GM19395 (cell line): ENCODE measurements around the gene MRGPRG.

Experiments used
- ATAC-seq: cut with Tn5 transposase; IDR thresholded peaks from one replicate; pipeline ENCODE4 v1.9.1; 2021; ENCODE audit warnings: mild to moderate bottlenecking, moderate library complexity; ENCODE audit not compliant: unreplicated experiment

Gene MRGPRG

DNA sequence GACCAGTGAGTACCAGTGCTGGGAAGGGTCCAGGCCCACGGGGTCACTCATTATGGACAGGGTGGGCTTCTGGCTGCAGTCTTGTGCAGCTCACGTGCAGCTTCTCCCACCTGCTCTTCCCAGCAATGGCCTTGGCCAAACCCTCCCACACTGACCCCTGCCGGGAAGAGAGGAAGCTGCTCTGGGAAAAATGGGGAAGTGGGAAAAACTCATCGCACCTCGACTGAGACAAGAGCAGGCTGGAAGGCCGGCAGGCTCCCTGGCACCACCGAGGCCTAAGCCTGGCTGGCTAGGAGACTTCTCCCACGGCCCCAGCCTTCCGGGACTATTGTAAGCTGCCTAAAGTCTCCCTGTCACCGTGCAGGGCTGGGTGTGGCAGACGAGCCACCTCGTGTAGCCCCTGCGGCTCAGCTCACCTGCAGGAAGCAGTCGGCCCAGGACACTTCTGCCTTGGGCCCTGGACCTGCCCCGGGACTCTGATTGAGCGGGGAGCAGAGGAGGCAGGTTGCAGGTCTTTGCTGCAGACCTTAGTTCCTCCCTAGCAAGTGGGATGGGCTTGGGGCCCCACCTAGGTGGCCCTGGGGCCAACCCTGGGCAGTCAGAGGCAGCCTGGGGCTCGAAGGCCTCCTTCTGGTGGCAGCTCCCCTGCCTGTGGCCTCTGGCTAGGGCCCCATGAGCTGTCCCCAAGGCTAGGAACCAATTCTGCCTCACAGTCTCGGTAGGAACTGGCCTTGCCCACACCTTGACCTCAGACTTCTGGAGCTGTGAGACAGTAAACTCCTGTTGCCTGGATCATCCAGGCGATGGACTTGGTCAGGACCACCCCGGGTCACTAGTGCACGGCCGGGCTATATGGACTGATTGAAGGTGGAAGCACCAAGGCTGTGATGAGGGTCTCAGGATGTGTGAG is 23.1 kb downstream of the MRGPRG start:
- ATAC-seq, result no peak

DNA sequence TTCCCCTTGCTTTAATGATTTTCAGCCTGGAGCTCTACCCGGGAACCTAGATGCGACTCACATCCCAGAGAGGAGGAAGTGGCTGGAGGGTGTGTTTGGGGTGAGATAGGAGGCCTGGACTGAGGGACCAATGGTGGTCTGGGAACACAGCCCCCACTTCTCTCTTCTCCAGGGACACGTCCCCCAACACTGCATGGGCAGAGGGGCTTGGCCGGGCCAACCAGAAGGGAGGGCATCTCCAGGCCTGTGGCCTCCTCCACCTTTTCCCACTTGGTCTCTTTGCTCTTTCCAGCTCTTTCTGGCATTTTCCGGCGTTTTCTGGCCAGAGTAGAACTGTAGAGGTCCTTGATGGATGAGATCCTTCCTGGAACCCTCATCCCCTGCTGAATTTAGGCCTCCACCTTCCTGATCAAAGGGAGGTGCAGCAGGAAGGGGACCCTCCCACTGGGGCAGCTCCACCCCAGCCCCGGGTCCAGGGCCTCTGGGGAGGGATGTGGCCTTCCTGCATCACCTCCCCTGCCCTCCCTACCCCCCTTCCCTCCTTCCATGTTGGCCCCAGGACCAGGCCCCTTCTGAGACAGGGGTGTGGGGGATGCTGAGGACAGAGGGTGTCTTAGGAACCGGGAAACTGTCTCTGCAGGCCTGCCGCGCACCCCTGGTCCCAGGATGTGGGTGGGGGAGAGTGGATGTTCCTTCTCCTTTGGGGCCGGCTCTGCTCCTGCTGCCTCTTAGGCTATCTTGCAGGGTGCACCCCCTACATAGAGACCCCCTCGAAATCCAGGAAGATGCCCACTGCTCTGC is 24.4 kb downstream of the MRGPRG start:
- no peak for ATAC-seq

DNA sequence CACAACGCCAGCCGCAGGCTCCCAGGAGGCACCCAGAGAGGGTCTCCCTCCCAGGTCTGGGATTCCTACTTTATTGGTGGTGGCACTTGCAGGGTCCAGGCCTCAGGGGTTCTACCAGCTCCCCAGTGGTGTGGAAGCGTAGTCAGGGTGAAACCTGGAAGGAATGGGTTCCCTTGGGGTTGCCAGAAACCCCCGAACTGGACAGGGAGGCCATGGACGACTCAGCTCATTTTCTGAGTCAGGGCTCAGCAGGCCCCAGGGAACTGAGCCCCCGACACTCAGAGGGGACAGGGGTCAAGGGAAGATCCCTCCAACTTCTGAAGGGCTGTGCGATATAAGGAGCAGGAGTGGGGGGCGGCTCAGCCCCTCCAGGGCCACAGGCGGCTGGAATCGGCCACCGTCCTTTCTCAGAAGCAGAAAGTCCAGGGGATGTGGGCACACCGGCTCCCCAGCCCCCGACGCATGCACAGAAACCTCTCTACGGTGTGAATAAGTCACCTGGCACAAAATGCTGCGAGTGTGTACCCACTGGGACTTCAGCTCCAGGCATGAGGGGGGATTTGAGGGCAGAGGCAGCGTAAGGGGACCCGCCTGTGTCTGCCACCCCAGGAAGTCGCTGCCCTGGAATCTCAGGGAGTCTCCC is 25.1 kb downstream of the MRGPRG start:
- no peak for ATAC-seq

DNA sequence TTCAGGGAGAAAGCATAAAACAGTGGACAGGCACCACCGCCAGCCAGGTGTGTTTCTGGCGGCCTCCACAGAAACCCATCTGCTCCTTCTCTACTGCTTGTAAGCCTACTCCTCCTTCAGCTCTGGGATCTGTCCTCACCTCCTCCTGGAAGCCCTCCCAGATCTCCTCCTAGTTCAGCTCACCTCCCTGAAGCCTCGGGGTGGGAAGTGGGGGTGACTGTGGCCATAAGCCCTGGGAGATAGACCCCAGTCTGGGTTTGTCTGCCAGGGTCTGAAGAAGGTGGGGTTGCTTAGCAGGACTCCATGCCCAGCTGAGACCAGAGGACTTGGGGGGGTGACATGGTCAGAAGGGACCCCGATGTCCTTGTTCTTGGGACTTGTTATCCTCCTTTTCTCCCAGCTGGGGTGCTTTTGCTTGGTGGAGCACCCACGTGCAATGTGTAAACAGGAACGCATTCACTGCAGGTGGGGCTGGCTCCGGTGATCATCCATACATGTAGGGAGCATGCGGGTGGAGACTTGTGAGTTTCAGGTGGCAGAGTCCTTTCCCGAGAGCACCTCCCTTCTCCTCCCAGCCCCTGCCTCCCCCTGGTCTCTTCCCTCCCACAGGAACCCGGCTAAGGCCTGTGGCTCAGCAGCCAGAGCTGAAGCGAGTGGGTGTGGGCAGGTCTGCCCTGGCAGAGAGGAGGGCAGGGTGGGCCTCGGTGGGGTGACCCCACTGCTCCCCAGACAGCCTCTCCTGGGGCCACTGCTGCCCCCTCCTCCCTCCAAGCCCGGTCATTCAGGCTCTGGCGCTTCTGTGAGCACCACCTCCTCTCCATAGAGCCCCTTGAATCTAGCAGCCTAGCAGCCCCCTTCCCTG is 25.9 kb downstream of the MRGPRG start:
- ATAC-seq, result no peak

DNA sequence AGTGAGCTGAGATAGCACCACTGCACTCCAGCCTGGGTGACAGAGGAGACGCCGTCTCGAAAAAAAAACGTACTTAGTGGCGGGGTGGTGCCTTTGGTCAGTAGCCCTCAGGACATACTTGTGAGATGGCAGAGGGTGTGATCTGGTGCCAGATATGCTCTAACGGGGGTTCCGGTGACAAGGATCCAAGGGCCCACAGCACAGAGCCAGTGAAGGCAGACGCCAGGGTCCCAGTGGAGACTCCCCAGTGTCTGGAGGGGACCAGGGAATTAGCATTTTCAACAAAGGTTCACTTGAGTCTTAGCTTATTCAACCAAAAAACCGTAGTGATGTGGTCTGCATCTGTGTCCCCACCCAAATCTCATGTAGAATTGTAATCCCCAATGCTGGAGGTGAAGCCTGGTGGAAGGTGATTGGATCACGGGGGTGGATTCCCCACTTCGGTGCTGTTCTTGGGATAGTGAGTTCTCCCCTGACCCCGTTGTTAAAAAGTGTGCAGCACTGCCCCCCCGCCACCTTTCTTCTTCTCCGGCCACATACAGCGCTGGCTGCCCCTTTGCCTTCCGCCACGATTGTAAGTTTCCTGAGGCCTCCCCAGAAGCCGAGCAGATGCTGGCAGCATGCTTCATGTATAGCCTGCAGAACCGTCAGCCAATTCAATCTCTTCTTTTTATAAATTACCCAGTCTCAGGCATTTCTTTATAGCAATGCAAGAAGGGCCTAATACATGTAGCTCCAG is 26.9 kb downstream of the MRGPRG start:
- ATAC-seq, result no peak

DNA sequence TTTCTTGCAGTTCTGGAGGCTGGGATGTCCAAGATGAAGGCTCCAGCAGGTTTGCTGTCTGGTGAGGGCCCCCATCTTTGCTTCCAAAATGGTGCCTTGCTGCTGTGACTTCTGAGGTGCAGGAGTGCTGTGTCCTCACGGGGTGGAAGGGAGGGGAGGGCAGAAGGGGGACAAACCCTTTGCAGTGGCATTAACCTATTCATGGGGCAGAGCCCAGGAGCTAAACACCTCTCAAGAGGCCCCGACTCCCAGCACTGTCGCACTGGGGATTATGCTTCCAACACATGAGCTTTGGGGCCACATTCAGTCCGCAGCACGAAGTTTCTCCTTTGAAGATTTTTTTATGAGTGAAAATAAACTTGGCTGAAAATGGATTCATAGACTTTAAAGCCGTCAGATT is 28.0 kb downstream of the MRGPRG start:
- no peak for ATAC-seq

DNA sequence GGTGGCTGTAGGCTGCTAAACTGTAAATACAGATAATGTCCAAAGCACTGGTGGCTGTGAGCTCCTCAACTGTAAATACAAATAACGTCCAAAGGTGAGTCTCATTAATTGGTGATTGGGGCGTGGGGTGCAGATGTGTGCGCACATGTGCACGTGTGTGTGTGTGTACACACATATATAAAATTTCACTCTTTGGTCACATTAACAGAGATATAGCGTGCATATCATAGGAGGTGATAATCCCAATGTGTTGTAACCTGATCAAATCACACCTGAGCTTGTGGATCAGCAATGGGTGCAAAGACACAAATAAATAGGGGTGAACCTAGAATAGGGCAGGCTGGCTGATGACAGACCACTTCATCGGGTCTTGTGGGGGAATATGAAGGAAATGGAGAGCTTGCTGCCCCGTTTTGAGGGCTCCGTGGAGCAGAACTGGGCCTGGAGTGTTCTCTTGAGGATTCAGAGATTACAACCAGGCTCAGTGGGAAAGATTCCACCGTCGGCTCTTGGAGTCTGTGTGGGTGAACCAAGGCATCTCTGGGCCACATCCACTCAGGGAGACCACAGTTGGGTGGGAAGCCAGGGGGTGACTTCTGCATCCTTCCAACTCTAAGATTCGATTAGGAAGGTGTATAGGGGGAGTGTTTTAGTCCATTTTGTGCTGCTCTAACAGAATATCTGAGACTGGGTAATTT is 28.6 kb downstream of the MRGPRG start:
- ATAC-seq, result no peak

DNA sequence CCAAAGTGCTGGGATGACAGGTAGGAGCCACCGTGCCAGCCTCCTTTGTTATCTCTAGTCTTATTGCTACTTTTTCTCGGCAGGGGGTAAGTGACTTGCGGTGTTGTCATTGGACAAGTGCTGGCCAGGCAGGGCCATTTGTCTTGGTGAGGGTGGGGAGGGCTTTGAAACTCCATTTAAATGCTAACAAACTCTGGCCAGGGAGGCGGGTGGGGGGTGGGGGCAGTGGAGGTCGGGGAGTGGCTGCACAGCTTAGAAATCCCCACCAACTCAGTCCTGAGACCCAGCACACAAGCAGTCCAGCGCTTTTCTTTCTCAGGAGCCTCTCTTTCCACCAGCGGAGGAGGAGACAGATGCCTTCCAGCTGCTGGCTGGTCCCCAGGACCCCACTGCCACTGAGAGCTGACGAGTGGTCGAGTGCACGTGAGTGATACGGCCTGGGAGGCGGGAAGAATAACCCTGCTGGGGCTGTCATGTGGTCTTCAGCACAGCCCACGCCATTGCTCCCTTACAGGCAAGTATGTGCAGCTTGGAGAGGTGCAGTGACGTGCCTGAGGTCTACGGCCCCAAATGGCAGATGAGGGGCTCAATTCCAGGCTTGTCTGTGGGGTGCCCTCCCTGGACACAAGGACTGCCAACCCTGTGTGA is 29.3 kb downstream of the MRGPRG start:
- ATAC-seq, result no peak

DNA sequence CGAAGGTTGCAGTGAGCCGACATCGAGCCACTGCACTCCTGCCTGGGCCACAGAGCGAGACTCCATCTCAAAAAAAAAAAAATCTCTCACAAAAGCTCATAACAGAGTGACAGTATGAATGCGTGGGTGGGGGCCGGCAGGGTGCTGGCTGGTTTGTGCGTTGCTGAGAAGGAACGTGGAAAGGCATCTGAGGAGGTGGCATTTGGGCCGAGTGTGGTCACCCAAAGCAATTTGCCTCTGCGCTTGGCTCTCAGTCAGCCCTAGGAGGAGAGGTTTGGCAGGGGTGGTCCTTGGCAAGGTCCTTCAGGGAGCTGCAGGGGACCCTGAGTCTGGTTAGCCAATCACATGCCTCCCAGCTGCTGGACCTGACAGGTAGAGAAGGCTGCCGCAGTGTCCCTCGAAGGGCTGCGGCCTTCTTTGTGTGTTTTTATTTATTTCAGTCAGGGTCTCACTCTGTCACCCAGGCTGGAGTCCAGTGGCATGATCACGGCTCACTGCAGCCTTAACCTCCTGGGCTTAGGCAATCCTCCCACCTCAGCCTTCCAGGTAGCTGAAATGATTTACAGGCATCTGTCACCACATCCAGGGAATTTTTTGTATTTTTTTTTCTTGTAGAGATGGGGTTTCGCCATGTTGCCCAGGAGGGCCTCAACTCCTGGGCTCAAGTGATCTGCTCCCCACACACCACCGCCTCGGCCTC is 30.0 kb downstream of the MRGPRG start:
- no peak for ATAC-seq

DNA sequence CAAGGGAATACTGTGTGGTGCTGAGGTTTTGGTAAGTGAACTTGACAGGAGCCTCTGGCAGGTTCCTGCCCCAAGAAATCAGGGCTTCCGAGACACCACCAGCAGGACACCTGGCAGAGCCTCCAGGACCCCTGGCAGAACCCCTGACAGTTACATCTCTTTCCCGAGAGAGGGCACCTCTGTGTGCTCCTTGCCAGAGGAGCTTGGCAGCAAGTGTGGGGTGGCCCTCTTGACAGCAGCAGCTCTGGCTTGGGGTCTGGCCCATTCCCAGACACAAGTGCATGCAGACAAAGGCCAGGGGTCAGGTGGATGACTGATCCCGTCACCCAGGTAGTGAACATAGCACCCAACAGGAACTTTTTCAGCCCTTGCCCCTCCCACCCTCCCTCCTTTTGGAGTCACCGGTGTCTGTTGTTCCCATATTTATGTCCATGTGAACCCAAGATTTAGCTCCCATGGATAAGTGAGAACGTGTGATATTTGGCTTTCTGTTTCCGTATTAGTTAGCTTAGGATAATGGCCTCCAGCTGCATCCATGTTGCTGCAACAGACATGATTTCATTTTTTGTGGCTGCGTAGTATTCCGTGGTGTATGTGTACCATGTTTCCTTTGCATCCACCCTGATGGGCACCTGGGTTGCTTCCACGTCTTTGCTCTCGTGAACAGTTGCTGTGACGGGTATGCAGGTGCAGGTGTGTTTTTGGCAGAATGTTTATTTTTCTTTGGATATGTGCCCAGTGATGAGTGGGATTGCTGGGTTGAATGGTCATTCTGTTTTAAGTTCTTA is 32.3 kb downstream of the MRGPRG start:
- ATAC-seq, result no peak

DNA sequence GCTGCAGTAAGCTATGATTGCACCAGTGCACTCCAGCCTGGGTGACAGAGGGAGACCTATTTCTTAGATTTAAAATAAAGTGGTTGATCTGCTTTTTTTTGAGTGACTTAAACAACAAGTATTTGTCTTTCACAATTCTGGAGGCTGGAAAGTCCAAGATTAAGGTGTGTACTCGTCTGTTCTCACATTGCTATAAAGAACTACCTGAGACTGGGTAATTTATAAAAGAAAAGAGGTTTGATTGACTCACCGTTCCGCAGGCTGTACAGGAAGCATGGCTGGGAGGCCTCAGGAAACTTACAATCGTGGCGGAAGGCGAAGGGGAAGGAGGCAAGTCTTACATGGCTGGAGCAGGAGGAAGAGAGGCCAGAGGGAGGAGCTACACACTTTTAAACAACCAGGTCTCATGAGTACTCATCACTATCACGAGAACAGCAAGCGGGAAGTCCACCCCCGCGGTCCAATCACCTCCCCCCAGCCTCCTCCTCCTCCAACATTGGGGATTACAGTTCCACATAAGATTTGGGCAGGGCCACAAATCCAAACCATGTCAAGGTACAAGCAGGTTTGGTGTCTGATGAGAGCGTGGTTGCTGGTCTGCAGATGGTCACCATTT is 33.8 kb downstream of the MRGPRG start:
- no peak for ATAC-seq

DNA sequence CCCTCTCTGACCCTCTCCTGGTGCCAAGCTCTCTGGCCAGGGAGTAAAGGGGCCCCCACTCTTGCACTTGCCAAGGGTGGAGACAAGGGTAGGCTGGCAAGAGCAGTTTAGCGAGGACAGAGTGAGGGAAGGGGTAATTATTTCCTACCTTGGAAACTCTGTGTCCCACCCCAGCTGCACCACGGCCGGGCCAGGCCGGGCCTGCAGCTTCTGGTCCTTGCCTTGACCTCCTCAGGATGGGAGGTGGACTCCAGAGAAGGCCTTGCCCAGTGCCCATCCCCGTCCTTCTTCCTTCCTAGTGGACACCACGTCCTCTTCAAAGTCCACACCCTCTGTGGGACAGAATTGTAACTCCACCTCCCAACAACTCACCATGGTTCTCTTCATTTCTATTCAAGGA is 35.1 kb downstream of the MRGPRG start:
- ATAC-seq, result no peak

DNA sequence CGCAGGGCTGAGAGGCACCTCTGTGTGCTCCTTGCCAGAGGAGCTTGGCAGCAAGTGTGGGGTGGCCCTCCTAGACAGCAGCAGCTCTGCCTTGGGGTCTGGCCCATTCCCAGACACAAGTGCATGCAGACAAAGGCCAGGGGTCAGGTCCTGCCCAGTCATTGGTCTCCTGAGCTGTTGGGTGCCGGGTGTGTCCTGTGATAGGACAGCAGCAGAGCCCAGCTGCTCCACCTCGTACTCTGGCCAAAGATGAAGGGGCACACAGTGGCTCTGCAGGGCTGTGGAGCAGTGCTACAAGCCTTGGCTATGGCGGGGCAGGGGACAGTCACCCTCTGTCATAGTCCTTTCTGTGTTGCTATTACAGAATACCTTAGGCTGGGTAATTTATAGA is 36.2 kb downstream of the MRGPRG start:
- ATAC-seq, result no peak

DNA sequence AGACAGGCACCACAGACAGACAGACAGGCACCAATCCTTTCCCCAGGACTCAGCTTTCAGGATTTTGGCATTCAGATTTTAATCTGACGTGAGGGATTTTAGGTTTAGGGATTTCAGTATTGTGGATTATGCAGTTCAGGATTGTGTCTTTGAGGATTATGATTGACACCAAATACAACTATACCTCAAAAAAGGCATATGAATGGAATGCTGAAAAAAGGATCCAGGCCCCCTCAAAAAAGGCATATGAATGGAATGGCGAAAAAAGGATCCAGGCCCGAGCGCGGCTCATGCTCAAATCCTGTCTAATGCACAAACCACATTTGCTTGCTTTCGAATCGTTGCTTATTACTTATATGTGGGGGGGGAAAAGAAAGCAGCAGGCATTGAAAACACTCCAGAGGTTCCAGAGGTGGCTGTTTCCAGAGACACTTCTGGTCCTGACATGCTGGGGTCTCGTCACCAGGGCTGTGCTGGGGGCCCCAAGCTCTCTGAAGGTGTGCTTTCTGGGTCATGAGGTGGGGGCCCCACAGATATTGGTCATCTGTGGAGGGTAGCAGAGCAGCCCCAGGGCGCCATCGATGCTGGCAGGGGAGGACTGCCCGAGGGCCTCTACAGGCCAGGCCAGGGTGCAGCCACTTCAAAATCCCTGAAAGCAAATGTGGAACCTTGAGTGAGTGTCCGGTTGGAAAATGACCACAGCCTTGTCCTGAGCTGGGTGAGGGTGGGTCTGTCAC is 36.7 kb downstream of the MRGPRG start:
- ATAC-seq, result no peak

DNA sequence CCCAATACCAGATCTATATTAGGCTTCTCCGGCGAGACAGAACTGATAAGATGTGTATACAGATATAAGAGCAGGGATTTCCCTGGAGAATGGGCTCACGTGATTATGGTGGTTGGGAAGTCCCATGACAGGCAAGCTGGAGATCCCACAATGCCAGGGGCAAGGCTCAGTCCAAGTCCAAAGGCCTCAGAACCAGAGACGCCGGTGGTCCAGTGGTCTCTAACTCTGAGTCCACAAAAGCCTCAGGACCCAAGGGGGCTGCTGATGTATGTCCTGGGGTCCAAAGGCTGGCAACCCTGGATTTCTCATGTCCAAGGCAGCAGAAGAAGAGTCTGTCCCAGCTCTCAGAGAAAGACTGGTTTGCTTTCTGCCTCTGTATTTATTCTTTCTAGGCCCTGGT is 37.7 kb downstream of the MRGPRG start:
- ATAC-seq, result no peak

DNA sequence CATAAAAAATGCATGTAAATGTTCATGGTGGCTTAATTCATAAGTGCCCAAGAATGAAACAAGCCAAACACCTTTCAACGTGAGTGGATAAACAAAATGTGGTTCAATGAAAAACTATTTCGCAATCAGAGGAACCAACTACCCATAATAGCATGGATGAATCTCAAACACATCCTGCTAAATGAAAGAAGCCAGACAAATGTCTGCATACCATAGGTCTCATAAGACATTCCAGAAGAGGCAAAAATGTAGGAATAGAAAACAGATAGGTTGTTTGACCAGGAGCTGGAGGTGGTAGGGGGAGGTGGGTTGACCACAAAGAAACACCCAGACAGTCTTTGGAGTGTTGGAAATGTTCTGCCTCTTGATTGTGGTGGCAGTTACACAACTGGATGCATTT is 40.3 kb downstream of the MRGPRG start:
- no peak for ATAC-seq
